Hepatocyte (in vitro differentiated cells): ENCODE results near the gene CBX7.

Experiments
- CTCF ChIP-seq: fragments of 200-600 bp; sonication (generic); IDR thresholded peaks from 2 replicates; pipeline ENCODE4 v1.5.1; 2016; ENCODE audit warnings: antibody characterized with exemption, mild to moderate bottlenecking; ENCODE audit not compliant: poor library complexity
- EZH2 ChIP-seq: fragments of 200-600 bp; sonication (generic); IDR thresholded peaks from 2 replicates; pipeline ENCODE4 v1.6.1; 2016; ENCODE audit warnings: antibody characterized with exemption, mild to moderate bottlenecking, borderline replicate concordance
- EZH2phosphoT487 ChIP-seq: fragments of 200-600 bp; sonication (generic); IDR thresholded peaks from one replicate; pipeline ENCODE4 v1.6.1; 2018; ENCODE audit warnings: antibody characterized with exemption, mild to moderate bottlenecking, low read depth, moderate library complexity; ENCODE audit not compliant: unreplicated experiment, severe bottlenecking

GRCh38 chr22:39088685-39089032 lies 63.8 kb downstream of the CBX7 start:
- no peak for TF ChIP-seq CTCF
- no peak for TF ChIP-seq EZH2phosphoT487
- no peak for TF ChIP-seq EZH2
